Islet precursor cell (in vitro differentiated cells): Measurements from ENCODE around the gene B4GALT3.

ENCODE experiments used
- DNase-seq: peaks from one replicate; pipeline ENCODE4 v3.0.0-alpha.2; 2018

The B4GALT3 gene

DNA sequence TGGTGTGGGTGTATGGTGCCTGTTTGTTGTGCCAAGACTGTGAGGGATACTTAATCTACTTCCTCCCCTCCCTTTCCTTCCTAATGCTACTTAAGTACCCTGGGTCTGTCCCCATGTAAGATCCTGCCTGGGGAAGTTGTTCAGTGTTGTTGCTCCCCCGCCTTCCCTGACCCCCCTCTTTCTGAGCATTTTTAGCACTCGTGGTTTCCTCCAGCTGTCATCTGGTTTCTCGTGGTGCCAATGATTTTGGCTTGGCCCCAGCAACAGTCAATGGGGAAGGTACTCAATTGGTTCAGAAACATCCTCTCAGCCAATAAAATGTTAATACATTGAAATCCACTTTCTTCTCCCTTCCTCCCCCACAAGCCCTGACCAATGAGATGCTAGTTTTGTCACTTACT lies 8.0 kb upstream of the B4GALT3 start:
- no peak for DNase-seq

DNA sequence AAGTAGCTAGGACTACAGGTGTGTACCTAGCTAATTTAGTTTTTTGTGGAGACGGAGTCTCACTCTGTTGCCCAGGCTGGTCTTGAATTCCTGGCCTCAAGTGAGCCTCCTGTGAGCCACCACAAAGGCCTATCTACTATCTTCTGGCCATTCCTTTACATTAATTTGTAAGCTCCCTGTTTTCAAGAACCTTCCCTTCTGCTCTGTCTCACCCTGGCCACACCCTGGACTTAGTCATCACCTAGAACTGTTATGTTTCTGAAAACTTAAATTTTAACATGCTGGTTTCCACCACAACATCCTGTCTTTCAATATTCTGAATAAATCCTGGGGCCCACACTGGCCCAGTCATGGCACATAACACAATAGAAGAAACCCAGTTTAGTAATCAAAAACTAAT lies 4.9 kb upstream of the B4GALT3 start:
- DNase-seq: no peak

DNA sequence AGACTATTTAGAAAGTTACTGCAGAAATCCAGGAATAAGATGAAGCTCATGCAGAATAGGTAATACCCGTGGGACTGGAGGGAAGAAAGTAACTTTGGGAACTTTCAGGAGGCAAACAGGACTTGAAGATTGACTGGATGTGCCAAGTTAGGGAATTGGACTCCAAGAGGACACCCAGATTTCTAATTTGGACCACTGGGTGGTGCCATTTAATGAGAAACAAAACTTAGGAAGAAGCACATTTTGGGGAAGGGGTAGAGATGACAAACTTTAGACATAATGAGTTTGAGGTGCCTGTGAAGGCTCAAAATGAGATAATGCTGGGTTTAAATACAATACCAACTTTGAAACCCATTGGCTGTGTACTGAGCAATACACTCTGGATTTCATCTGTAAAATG lies 3.3 kb upstream of the B4GALT3 start:
- no peak for DNase-seq

DNA sequence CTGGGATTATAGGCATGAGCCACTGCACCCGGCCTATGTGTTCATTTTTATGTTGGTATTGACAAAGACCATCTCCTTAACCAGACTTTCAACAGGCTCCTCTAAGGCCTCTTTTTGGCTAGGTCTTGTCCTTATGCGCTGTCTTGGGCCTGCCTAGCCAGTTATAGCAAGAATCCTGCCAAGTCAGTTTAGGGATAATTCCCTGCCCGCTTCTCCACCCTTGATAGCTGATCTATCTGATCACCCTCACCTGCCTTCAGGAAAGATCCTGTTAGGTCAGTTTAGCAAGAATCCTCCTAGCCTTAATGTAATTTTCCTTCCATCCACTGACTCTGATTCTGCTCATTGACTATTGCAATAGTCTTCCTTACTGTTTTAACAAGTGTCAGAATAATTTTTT lies 2.4 kb upstream of the B4GALT3 start:
- DNase-seq: no peak

DNA sequence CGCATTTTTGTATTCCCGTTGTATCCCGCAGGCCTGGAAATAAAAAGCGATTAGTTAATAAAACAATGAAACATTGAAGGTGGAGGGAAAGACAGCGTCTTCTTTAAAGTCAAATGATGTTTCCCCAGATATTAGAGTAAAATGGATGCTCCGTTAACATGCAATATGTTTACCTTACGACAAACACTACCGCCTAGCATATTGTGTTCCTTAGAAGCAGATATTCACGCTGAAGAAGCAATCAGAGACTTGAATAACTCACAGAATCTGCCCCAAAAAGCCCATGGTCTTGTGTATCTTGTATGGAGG lies 583 bp upstream of the B4GALT3 start:
- DNase-seq: no peak

DNA sequence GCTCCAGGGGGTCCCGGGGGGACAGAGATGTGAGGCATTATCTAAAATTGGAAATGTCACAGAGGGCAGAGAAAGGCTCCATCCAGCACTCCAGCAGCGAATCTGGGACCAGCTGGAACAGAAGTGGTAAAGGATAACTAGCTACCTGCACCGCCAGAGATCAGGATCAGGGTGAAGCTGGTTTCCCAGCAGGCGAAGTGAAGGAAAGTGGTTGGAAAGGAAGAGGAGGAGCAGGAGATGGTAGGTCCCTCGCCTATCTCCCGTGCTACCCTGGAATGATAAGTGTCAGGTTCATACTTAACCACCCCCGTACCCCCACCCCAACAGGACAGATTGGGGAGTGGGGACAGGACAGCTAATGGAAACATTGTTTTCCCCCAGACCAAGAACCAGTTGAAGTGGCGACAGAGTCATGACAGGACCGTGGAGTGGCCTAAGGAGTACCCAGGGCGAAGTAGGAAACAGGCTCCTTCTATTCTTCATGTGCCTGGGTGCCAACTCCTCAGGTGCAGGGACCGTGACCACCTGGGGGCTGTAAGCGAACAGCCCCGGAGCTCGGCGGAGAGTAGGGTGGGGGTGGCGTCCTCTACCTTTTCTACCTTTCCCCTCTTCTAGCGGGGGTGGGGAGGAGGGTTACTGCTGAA lies 717 bp downstream of the B4GALT3 start:
- no peak for DNase-seq

DNA sequence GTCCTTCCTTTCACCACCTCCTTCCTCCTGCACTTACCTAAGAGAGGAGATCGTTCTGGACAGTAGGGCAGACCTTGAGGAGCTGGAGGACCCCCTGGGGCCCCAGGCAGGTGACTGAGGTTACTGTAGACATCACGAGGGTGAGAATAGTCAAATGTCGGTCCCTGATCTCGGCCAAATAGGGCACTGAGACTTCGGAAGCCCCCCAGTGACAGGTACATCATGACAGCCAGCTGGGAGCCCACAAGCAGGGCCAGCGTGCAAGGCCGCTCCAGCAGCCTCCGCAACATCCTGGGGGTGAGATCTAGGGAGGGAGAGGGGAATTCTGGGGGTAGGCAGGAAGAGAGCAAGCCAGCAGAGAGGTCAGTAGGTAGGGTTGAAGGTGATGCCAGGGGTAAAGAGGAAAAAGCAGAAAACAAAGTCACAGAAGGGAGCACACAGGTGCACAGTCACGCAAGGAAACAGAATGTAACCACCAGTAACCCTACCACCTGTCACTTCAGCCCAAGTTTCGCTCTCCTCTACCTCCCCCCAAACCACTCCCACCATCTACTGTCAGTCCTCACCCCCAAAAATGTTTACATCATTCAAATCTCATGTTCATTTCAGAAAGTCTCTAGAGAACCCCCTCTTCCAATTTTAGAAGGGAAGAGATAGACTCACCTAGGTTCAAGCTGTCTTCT lies 1.4 kb downstream of the B4GALT3 start:
- DNase-seq: no peak

DNA sequence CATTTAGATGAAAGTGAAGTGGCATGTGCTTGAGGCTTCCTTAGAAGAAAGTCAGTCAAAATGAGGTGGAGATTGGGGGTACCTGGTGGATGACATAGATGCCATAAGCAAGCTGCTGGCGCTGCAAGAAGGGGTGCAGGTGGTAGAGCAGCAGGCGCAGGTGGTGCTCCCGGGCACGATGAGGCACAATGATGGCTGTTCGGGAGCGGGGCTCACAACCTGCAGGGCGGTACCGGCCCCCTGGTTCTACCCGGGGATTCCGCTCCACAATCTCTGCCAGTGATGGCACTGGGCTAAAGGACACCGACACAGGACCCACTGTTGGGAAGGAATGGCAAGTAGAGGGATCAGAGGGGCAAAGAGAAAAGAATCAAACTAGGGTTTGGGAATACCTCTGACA lies 2.4 kb downstream of the B4GALT3 start:
- DNase-seq: no peak

DNA sequence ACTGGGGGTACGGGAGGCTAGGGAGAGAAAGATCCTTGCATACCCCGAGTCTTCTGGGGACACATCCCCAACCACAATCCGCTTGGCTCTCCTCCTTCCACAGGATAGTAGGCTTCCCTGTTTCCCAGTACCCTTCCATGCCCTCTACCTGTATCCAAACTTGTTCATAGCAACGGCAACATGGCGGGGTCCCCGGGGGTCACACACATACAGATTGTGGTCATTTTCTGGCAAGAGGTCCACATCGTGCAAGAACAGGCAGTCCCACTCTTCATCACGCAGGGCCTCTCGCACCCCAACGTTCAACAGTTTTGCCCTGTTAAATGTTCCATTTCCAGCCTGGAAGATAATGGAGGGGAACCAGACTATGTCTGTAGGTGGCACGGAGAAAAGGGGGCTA lies 3.6 kb downstream of the B4GALT3 start:
- no peak for DNase-seq

DNA sequence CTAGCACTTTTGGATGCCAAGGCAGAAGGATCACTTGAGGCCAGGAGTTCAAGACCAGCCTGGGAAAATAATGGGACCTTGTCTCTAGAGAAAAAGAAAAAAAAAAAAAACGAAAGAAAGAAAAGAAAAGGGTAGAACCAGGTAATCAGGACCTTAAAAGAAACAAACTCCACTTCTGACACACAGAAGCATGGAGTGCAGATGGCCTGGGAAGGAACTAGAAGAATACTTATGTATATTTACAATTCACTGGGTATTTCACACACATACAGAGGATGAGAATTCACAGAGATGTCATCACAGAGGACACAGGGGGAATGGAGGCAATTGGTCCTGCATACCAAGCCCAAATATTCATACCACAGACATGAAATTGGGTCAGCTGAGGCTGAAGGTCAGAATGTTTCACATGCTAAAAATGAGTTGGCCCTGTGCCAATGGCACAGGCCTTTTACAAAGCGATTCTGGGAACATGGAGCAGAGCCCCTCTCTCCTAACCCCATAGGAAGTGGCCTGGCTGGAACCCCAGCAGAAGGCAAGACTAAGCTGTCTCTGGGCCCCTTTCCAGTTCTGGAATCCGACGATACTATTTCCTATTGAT lies 4.4 kb downstream of the B4GALT3 start:
- DNase-seq: no peak

DNA sequence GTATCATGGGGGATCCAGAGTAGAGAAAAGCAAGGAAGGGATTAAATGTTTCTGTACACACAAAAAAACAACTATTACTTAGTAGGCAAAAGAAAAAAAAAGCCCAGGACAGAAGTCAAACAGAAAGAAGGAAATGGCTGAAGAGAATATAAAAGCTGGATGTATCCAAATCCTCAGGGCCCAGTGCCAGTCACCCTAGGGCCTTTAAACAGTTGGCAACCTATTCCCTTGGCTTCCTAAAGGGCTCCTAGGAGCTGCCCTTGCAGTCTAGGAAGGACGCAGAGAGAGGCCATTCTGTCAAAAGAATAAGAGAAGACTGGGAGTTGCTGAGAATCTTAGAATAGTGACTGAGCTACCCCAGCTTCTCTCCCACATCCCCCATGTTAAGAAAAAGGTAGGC lies 5.0 kb downstream of the B4GALT3 start:
- DNase-seq: no peak

DNA sequence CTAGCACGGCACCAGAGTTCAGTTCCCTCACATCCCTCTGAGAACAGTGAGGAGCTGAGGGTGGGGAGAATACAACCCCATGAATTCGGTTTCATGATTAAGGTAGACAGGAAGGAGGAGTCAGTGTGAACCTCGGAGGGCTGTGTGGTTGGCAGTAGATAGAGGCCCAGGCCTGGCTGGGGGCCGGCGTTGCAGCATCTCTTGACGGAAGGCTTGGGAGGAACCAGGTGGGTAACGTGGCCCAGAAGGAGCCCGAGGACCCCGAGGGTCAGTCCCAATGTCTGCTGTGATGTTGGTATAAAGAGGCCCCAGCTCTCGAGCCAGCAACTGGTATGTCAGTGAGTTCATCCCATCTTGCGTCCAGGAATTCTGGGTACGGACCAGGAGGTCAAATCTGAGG lies 5.6 kb downstream of the B4GALT3 start:
- no peak for DNase-seq

DNA sequence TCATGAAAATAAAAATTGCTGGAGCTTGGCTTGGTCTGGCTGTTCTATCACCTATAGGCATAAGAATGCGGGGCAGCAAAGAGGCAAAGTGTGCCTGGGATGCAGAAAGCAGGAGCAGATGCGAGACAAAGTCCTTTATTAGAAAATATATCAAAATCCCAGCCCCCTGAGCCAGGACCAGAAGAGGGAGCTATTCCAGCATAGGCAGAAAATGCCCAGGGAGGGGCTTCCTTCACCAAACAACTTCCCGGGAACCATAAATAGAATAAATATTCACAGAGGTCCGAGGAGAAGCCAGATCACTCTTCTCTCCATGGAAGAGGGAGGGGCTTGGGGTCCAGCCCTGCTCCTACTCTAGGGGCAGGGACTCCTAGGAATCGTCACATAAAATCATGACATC lies 6.1 kb downstream of the B4GALT3 start:
- DNase-seq: no peak

DNA sequence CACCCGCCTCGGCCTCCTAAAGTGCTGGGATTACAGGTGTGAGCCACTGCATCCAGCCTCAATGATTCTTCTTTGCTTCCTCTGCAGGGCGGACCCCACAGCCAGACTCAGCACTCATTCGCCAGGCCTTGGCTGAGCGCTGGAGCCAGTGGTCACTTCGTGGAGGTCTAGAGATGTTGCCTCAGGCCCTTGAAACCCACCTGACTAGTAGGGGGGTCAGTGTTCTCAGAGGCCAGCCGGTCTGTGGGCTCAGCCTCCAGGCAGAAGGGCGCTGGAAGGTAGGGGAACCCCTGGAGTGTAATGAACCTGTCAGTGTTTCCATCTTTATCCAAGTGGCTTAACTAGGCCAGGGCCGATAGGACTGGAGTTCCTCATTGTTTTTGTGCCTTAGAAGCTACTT lies 8.4 kb downstream of the B4GALT3 start:
- no peak for DNase-seq

DNA sequence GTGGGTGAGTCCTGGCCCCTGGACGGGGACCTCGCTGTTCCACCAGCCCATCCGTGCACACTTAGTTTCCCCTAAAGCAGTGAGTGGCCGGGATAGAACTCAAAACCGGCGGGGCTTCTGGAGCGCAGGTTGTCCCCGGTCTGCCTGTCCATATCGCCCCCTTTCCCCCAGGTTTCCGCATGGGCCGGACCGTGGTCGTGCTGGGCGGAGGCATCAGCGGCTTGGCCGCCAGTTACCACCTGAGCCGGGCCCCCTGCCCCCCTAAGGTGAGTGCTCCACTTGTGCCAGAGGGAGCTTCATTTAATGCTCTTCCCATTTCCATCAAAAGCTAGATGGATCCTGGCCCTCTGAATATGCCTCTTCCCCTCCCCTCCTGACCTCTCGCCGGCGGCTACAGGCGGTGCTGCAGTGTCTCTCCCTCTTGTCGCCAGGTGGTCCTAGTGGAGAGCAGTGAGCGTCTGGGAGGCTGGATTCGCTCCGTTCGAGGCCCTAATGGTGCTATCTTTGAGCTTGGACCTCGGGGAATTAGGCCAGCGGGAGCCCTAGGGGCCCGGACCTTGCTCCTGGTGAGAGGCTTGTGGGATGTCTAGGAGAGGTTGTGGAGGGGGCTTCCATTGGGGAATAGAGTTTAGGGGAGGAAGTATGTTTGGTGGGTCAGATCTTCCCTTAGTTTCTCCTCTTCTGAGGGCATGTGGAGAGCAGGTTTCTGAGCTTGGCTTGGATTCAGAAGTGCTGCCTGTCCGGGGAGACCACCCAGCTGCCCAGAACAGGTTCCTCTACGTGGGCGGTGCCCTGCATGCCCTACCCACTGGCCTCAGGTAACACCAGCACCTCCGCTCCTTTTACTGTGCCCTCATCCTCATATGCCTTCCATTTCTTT lies 10.4 kb downstream of the B4GALT3 start:
- DNase-seq: peak; percentile 77

DNA sequence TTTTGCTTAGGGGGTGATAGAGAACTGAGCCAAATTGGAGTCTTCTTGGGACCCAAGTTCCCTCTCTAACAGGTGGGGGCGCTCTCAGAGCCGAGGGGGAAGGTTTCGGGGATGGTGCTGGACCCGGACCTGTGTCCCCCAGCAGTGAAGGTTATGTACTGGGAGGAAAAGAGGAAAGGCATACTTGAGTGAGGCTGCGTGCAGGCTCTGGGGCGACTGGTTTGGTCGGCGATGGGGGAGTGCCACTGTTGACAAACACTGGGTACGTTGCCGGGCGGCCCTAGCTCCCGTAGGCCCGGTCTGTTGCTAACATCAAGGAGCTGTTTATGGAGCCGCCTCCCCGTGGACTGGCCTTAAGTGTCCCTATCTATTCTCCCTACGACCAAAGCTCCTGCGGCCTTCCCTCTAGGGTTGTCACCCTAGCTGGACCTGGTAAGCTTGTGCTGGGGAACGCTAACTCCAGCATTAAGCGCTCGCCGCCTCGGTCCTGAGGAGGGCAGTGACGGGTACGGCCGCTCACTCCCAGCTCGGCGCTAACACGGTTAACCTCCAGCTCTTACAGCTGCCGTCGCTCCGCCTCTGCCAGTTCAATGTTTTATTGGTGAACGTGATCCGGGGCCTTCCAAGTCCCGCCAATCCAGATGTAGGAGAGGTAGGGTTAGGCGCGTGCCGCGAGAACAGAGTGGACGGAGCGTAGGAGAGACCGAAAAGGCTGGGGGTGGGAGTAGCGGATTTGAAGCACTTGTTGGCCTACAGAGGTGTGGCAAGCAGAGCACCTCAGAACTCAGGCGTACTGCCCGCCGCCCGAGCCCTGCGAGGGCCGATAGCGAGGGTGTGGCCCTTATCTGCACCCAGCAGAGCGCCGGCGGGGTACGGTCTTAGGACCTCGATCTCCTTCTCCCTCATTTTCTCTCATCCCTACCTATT lies 11.3 kb downstream of the B4GALT3 start, which contains the start of gene PPOX:
Gene PPOX, plus strand, starts transcription at position 685 of the 927 bp plus-strand sequence. CDS start 422 bp downstream, outside the sequence.
- DNase-seq: peak; percentile 99

DNA sequence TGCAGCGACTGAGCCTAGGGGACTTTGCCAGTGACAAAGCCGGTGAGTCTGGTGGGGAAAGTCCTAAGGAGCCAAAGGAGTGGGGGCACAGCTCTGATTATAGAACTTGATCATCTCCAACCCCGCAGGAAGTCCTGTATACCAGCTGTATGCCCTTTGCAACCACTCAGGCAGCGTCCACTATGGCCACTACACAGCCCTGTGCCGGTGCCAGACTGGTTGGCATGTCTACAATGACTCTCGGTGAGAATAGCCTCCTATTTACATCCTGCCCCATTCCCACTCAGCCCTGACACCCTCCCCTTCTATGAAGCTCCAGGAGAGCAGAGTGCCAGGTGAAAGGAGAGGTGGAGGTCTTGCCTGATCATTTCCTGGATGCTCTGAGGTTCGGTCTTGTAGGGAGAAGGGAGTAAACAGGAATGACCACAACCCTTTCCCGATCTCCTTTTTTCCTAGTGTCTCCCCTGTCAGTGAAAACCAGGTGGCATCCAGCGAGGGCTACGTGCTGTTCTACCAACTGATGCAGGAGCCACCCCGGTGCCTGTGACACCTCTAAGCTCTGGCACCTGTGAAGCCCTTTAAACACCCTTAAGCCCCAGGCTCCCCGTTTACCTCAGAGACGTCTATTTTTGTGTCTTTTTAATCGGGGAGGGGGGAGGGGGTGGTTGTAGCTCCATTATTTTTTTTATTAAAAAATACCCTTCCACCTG lies 12.3 kb downstream of the B4GALT3 start:
- DNase-seq: no peak

DNA sequence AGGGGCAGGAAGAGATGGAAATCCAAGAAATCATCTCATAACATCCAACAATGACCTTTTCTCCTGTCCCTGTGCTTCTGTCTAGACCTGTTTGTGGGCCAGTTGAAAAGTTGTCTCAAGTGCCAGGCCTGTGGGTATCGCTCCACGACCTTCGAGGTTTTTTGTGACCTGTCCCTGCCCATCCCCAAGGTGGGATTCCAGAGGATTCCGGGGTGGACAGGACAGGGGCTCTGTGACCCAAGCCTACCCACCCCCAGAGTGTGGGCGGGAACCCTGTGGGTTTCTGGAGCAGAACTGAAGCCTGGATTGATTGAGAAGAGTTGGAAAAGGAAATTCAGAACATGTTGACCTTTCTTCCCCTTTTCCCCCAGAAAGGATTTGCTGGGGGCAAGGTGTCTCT lies 13.5 kb downstream of the B4GALT3 start:
- no peak for DNase-seq

DNA sequence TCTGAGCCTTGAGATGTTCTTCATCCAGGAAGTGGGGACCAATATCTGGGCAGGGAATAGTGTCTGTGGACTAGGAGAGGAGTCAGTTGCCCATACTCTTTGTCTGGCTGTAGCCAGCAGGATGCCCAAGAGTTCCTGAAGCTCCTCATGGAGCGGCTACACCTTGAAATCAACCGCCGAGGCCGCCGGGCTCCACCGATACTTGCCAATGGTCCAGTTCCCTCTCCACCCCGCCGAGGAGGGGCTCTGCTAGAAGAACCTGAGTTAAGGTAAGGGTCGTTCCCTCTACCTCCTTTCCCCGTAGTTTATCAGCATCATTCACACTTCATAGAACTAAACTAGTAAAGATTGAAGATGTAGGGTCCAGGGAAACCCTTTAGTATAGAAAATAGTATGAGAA lies 14.5 kb downstream of the B4GALT3 start:
- no peak for DNase-seq

DNA sequence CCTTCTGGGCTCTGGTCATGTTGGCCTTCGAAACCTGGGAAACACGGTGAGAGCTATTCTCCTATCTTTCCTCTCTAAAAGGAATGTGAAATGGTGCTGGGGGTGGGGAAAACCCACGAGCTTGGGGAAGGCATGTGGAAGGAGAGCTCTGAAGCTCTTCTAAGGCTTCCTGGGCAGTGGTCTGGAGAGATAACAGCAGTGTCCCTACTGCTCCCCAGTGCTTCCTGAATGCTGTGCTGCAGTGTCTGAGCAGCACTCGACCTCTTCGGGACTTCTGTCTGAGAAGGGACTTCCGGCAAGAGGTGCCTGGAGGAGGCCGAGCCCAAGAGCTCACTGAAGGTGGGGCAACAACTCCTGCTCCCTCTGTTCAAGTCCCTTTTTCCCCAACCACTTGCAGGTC lies 15.3 kb downstream of the B4GALT3 start:
- DNase-seq: no peak

DNA sequence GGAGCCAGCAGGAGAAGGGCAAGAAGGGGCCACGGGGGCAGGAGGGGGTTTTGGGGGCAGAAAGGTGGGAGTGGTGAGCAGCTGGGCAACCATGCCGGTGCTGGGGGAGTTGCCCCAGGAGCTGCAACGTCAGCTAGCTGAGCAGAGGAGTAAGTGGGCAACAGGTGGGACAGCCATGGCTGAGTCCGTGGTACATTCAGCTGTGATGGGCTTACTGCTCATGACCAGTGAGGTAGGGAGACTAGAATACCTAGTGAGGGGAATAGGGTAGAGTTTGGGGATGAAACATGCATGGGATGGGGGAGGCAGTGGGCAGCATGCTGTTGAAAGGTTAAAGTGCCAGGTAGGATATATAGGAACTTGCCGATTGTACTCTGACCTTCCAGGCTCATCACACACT lies 15.7 kb downstream of the B4GALT3 start:
- peak; percentile 44 for DNase-seq

DNA sequence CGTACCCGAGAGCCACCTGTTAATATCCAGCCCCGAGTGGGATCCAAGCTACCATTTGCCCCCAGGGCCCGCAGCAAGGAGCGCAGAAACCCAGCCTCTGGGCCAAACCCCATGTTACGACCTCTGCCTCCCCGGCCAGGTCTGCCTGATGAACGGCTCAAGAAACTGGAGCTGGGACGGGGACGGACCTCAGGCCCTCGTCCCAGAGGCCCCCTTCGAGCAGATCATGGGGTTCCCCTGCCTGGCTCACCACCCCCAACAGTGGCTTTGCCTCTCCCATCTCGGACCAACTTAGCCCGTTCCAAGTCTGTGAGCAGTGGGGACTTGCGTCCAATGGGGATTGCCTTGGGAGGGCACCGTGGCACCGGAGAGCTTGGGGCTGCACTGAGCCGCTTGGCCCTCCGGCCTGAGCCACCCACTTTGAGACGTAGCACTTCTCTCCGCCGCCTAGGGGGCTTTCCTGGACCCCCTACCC lies 16.6 kb downstream of the B4GALT3 start:
- DNase-seq: peak; percentile 44
